HCT116 (cell line): Measurements from ENCODE around the gene CCDC92B. TPM values are rescaled to one million over a fixed set of nuclear protein-coding genes. Genes with fewer than 3 reads are reported as not detected.
A peak's percentile ranks its signal among the peaks of the same experiment; 100 is the strongest.

Experiments
- ATAC-seq: fragments of 200-7000 bp; cut with Tn5 transposase; 2 replicates; pipeline ENCODE4 v1.9.1; 2020; ENCODE audit warnings: mild to moderate bottlenecking, moderate library complexity
- BruUV-seq: library from RNA; stranded (reverse); fragments of 400-500 nt; replicated peaks from 2 replicates; lab custom pipeline; 2021; lab: Mats Ljungman, UMichigan
- CTCF ChIA-PET: fragments of 300-600 bp; sonication (Branson Sonifier 250); formaldehyde crosslinking; loops from one replicate; lab custom pipeline; 2021; ENCODE audit warnings: antibody characterized with exemption; lab: Charles Lee
- POLR2A ChIA-PET: fragments of 300-600, 350-600 bp; sonication (Branson Sonifier 250); formaldehyde crosslinking; loops from one replicate; lab custom pipeline; 2021; ENCODE audit warnings: antibody characterized with exemption; lab: Charles Lee
- RAD21 ChIA-PET, 2 experiments: fragments of 300-600 bp; sonication (Branson Sonifier 250); formaldehyde crosslinking; loops; one replicate each; lab custom pipeline; 2023; ENCODE audit warnings: low total read pairs in 2 of 2; ENCODE audit not compliant: uncharacterized antibody in 2 of 2, unreplicated experiment in 2 of 2, low non-redundant PET in 1 of 2; lab: Charles Lee
- DNase-seq: peaks from one replicate; pipeline ENCODE4 v3.0.0-alpha.2; 2010; ENCODE audit warnings: low read depth, low spot score
- H2AFZ ChIP-seq: fragments of 200-600 bp; shearing (Covaris generic), sonication (generic); 2 replicates; pipeline ENCODE4 v1.6.1; 2017; ENCODE audit warnings: low read depth, mixed run types, mixed read lengths, antibody characterized with exemption, low read length; ENCODE audit not compliant: poor library complexity, severe bottlenecking
- H3K27ac ChIP-seq: 2 replicates; pipeline ENCODE4 v1.5.1; 2012; ENCODE audit warnings: low read depth, low read length
- H3K27me3 ChIP-seq: fragments of 200-600 bp; sonication (generic); 2 replicates; pipeline ENCODE4 v1.6.1; 2016; ENCODE audit warnings: mixed run types, low read length, mixed read lengths; ENCODE audit not compliant: insufficient read depth
- H3K36me3 ChIP-seq, 2 experiments: fragments of 200-500 bp in 1 of 2; fragments of 200-600 bp in 1 of 2; sonication (Bioruptor generic) in 1 of 2; sonication (generic) in 1 of 2; 2 replicates each; pipeline versions ENCODE4 v1.5.1 to v1.6.1; 2014 to 2016; ENCODE audit warnings: low read length in 2 of 2, inconsistent platforms in 1 of 2, mixed read lengths in 1 of 2, mixed run types in 1 of 2; ENCODE audit not compliant: insufficient read depth in 2 of 2, control insufficient read depth in 1 of 2
- H3K4me1 ChIP-seq, 2 experiments: fragments of 200-600 bp in 1 of 2; sonication (generic) in 1 of 2; 2 replicates each; pipeline versions ENCODE4 v1.5.1 to v1.6.1; 2012 to 2017; ENCODE audit warnings: low read length in 2 of 2, inconsistent platforms in 1 of 2, mild to moderate bottlenecking in 1 of 2, mixed read lengths in 1 of 2, mixed run types in 1 of 2, moderate library complexity in 1 of 2; ENCODE audit not compliant: insufficient read depth in 2 of 2, control insufficient read depth in 1 of 2
- H3K4me2 ChIP-seq: fragments of 200-600 bp; sonication (generic); 2 replicates; pipeline ENCODE4 v1.6.1; 2017; ENCODE audit warnings: mixed run types, low read length, mixed read lengths
- H3K4me3 ChIP-seq, 2 experiments: fragments of 200-600 bp in 1 of 2; sonication (generic) in 1 of 2; replicated peaks in 1 of 2; 2 replicates each; pipeline ENCODE4 v1.5.1; 2011 to 2016; ENCODE audit warnings: low read length in 2 of 2, control low read depth in 1 of 2, low read depth in 1 of 2, mild to moderate bottlenecking in 1 of 2, mixed read lengths in 1 of 2, mixed run types in 1 of 2
- H3K79me2 ChIP-seq: fragments of 200-600 bp; sonication (generic); 2 replicates; pipeline ENCODE4 v1.6.1; 2017; ENCODE audit warnings: mild to moderate bottlenecking, mixed run types, low read length, moderate library complexity, mixed read lengths; ENCODE audit not compliant: insufficient read depth
- H3K9ac ChIP-seq: fragments of 200-600 bp; sonication (generic); 2 replicates; pipeline ENCODE4 v1.6.1; 2016; ENCODE audit warnings: low read length, mixed read lengths
- H3K9me2 ChIP-seq: fragments of 200-600 bp; sonication (generic), shearing (Covaris generic); 2 replicates; pipeline ENCODE4 v1.6.1; 2017; ENCODE audit warnings: mixed run types, mild to moderate bottlenecking, moderate library complexity; ENCODE audit not compliant: insufficient read depth
- H3K9me3 ChIP-seq, 2 experiments: fragments of 200-500 bp in 1 of 2; fragments of 200-600 bp in 1 of 2; sonication (Bioruptor generic) in 1 of 2; sonication (generic) in 1 of 2; 2 replicates each; pipeline ENCODE4 v1.6.1; 2014 to 2017; ENCODE audit warnings: low read length in 2 of 2, mixed read lengths in 2 of 2, inconsistent platforms in 1 of 2, low read depth in 1 of 2, mild to moderate bottlenecking in 1 of 2, mixed run types in 1 of 2, moderate library complexity in 1 of 2; ENCODE audit not compliant: control insufficient read depth in 1 of 2, insufficient read depth in 1 of 2
- H4K20me1 ChIP-seq: fragments of 200-600 bp; sonication (generic), shearing (Covaris generic); 2 replicates; pipeline ENCODE4 v1.6.1; 2017; ENCODE audit warnings: mixed run types, mild to moderate bottlenecking, moderate library complexity; ENCODE audit not compliant: insufficient read depth
- CBX3 ChIP-seq: IDR thresholded peaks from 2 replicates; pipeline ENCODE4 v1.6.1; 2012; ENCODE audit warnings: low read depth
- EGR1 ChIP-seq: IDR thresholded peaks from 2 replicates; pipeline ENCODE4 v1.6.1; 2012; ENCODE audit warnings: low read depth
- RAD21 ChIP-seq: IDR thresholded peaks from 2 replicates; pipeline ENCODE4 v1.6.1; 2012; ENCODE audit warnings: low read depth, mild to moderate bottlenecking
- ZFX ChIP-seq: fragments of 450-650 bp; IDR thresholded peaks from 2 replicates; pipeline ENCODE4 v1.6.1; 2017
- intact Hi-C: fragments of 100-400 bp; cut with micrococcal nuclease; formaldehyde crosslinking; loops from 2 replicates; pipeline ENCODE4 v1.10.0; 2022
- total RNA-seq: library from RNA; stranded (reverse); gene quantifications from one replicate; pipeline ENCODE4 v1.2.1, GENCODE V29; 2021; ENCODE audit not compliant: unreplicated experiment
- TF ChIP-seq, protein P1 (sequence below), 3 experiments: fragments of 200-600 bp in 1 of 3; sonication (generic) in 1 of 3; IDR thresholded peaks in 2 of 3; conservative IDR thresholded peaks in 1 of 3; 2 replicates each; pipeline ENCODE4 v1.5.1; 2012 to 2017; ENCODE audit warnings: low read depth in 2 of 3, low read length in 2 of 3, antibody characterized with exemption in 1 of 3, borderline replicate concordance in 1 of 3, control low read depth in 1 of 3, mild to moderate bottlenecking in 1 of 3, mixed read lengths in 1 of 3, mixed run types in 1 of 3, moderate library complexity in 1 of 3; ENCODE audit not compliant: insufficient read depth in 1 of 3

Gene CCDC92B
- total RNA-seq, 1 experiment from 2014 or later = 0.17 TPM

DNA sequence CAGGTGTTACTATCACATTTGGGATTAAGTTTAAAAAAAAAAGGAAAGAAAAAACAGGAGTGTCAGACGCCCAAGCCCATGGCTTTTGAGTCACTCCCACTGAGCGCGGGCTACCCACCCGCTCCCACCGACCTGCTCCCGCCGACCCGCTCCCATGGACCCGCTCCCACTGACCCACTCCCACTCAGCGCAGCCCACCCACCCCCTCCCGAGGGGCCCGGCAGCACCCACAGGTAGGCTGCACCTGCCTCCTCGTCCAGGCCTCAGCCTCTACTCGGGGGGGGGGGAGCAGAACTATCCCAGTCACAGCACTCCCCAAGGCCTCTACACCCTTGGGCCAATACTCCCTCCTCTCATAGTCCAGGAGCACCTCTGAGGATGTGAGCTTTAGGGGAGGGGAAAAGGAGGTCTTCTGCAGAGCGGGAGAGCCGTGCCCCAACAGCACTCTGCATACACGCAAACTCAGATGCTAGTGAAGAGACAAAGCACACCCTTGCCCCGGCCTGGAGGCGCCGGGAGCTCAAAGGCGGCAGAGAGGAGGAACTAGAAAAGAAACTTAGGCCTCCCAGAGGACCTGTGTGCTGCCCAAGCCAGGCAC is 40.8 kb downstream of the CCDC92B start (continued):
- TF ChIP-seq, protein P1, sequence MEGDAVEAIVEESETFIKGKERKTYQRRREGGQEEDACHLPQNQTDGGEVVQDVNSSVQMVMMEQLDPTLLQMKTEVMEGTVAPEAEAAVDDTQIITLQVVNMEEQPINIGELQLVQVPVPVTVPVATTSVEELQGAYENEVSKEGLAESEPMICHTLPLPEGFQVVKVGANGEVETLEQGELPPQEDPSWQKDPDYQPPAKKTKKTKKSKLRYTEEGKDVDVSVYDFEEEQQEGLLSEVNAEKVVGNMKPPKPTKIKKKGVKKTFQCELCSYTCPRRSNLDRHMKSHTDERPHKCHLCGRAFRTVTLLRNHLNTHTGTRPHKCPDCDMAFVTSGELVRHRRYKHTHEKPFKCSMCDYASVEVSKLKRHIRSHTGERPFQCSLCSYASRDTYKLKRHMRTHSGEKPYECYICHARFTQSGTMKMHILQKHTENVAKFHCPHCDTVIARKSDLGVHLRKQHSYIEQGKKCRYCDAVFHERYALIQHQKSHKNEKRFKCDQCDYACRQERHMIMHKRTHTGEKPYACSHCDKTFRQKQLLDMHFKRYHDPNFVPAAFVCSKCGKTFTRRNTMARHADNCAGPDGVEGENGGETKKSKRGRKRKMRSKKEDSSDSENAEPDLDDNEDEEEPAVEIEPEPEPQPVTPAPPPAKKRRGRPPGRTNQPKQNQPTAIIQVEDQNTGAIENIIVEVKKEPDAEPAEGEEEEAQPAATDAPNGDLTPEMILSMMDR (IDR thresholded peaks at IDR 0.05 in 2 of 3, conservative IDR thresholded peaks at IDR 0.05 in 1 of 3; ENCODE audit: borderline replicate concordance in 1 of 3, insufficient read depth in 1 of 3, low read depth in 2 of 3, low read length in 2 of 3) = no peak
- no peak for TF ChIP-seq RAD21
- TF ChIP-seq ZFX = no peak
- no peak for TF ChIP-seq CBX3
- no peak for TF ChIP-seq EGR1

DNA sequence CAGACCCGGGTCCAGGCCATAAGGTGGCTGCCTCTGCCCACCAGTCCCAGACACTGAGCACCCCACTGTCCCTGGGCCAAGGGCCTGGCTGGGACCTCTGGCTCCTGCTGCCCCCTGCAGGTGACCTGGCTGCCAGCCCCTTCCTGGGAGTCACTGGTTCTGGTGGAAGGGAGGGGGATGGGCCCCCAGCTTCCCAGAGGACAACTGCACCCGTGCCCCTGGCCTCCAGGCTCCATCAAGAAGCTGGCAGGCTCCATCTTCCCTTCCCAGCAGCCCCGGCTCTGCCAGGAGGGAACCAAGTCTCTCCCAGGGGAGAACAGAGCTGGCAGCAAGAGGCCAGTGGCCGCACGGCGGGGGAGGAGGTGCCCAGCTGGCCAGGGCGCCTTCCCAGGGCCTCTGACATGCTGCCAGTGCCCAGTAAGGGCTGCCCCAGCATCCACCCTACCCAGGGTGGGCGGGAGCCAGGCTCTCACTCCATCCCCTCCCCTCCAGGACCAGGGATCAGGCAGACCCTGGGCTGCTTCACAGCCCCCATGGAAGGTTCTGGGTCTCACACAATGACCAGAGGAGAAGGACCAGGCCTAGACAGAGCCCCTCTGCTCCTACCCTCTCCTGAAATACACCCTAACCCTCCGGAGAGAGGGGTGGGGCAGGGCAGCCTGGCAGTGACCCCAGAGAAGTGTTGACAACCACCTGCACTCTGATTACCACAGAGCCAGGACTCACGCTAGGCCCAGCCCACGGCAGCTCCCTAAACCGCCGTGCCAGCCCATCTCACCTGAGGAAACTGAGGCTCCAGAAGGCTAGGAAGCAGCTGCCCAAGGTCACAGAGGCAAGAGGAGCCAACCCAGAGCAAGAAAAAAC is 41.5 kb downstream of the CCDC92B start:
- CTCF ChIA-PET = interaction anchor here (1.1 kb wide), 1 partner anchor 15 kb away, joined by 3 read pairs; no protein-coding TSS in a partner anchor
- POLR2A ChIA-PET = no interaction called here
- Histone ChIP-seq H3K79me2 (peaks cover 87% of the 10 kb centered on the region), H3K27me3 (no peaks in the 10 kb centered on the region)
- no peak; the same call in 1 of the 2 replicates for TF ChIP-seq RAD21
- TF ChIP-seq, protein P1 (IDR thresholded peaks at IDR 0.05 in 2 of 3, conservative IDR thresholded peaks at IDR 0.05 in 1 of 3; ENCODE audit: borderline replicate concordance in 1 of 3, insufficient read depth in 1 of 3, low read depth in 2 of 3, low read length in 2 of 3) = peak in 2 of 3 experiments; percentile 65 to 67; a peak in 4 of 6 replicates
- TF ChIP-seq, all 23 proteins: peak for 1
- Histone ChIP-seq H3K9me3 (no peaks in the 10 kb centered on the region), H3K9me2 (no peaks in the 10 kb centered on the region), H3K27ac (peak overlapping the region; percentile 43; the same call in 1 of the 2 replicates), H3K4me3 (no peak overlapping the region), H2AFZ (no peak overlapping the region), H3K9ac (peak overlapping the region; percentile 11), H3K4me2 (peak overlapping the region; percentile 100), H3K36me3 (peaks cover 7 to 25% of the 10 kb centered on the region in 2 experiments; a peak in 3 of 4 replicates), H4K20me1 (peaks cover 17% of the 10 kb centered on the region; the same call in 1 of the 2 replicates), H3K4me1 (peaks cover 26 to 45% of the 10 kb centered on the region in 2 experiments)
- ATAC-seq = peak; percentile 18; the same call in 1 of the 2 replicates
- BruUV-seq = no TSS peak
- intact Hi-C loops = no loop called here
- DNase-seq = no peak
- RAD21 ChIA-PET = no interaction called here
